Stimulated activated CD8-positive, alpha-beta memory T cell treated with anti-CD3 and anti-CD28 coated beads, Interleukin-2, amount 100 ng/mL, for 1 hour (primary cell): ENCODE data around the gene EXTL2.
"Not testable (repeated sequence)": the region's sequence is repeated elsewhere in the genome, so short reads cannot be mapped to it uniquely, and the experiment has no call there.

ENCODE experiments used
- DNase-seq, 2 donors: peaks; one replicate each; pipeline ENCODE4 v3.0.0-alpha.2; 2020; ENCODE audit warnings: low read depth in 2 of 2

The EXTL2 gene, protein sequence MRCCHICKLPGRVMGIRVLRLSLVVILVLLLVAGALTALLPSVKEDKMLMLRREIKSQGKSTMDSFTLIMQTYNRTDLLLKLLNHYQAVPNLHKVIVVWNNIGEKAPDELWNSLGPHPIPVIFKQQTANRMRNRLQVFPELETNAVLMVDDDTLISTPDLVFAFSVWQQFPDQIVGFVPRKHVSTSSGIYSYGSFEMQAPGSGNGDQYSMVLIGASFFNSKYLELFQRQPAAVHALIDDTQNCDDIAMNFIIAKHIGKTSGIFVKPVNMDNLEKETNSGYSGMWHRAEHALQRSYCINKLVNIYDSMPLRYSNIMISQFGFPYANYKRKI

GRCh38 chr1:100894603-100895539 is at the start of gene EXTL2:
Gene EXTL2, minus strand, starts transcription at chr1:100894842. Its CDS starts 6,085 bp downstream, at chr1:100888757.
- peak; percentile 8 to 21 for DNase-seq

DNA sequence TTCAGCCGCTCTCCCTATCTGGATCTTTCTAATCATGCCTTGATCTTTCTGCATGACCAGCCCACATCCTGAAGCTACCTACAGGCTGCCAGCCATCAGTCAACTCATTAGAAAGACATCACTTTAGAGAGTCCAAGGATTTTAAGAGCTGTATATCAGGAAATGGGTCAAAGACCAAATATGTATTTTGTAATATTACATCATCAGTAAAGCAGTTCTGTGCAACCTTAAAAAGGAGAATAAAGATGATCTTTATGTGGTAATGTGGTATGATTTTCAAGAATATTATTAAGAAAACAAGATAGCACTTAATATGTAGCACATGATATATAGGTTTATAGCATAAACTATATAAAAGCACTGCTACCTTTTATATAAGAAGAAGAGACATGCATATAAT is 48.9 kb upstream of the EXTL2 start:
- no peak for DNase-seq

- DNase-seq, result no peak
Observed at GRCh38 chr1:100942304-100943046, 47.8 kb upstream of the EXTL2 start.

DNA sequence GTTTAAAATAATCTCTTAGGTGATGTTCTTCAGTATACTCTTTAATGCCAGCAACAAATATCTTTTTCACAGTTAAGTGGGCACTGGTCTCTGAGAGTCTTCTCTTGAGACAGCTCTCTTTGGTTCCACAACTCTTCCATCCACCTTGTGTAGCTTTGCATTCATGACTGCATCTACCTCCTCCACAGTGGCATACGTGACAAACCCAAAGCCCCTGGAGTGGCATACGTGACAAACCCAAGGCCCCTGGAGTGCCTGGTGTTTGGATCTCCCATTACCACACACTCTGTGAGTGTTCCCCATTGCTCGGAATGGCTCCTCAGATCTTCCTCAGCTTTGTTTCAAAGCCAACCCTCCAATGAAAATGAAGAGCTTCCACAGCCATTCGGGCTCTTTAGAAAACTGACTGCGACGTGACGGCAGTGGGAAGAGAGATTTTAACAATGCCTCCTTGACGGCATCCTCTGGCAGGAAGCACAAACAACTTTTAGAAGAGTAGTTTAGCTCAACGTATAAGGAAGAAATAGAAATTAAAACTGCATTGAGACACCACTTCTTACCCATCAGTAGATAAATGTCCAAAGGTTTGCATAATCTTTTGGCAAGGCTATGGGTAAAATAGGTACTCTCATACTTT is 47.1 kb upstream of the EXTL2 start:
- no peak for DNase-seq

GRCh38 chr1:100941098-100941527 is 46.5 kb upstream of the EXTL2 start:
- DNase-seq, result no peak

DNA sequence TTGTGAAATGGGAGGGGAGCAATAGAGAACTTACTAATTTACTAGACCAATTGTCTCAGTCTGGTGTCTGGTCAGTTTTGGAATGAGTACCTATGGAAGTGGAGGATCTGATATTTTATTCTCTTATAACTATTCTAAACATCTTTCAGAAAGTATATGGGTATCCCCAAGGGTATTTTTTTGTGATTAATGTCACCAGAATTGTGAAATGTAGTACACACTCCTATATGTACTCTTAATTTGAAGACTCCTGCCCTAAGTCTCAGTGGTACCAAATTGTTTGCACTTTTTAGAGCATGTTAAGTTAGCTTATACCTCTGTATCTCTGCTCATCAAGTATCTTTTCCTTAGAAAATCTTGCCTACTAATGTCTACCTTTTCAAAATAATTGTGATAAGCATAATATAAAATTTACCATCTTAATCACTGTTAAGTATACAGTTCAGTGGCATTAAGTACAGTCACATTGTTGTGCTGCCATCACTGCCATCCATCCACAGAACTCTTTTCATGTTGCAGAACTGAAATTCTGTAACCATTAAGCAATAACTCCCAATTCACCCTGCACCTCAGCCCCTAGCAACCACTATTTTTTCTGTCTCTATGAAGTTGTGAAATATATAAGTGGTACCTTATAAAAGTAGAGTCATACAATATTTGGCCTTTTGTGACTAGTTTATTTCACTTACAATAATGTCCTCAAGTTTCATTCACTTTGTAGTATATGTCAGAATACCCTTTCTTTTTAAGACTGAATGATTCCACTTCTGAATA is 41.7 kb upstream of the EXTL2 start:
- DNase-seq, result no peak

- not testable (repeated sequence) for DNase-seq
Observed at GRCh38 chr1:100933555-100933954, 38.9 kb upstream of the EXTL2 start.

DNA sequence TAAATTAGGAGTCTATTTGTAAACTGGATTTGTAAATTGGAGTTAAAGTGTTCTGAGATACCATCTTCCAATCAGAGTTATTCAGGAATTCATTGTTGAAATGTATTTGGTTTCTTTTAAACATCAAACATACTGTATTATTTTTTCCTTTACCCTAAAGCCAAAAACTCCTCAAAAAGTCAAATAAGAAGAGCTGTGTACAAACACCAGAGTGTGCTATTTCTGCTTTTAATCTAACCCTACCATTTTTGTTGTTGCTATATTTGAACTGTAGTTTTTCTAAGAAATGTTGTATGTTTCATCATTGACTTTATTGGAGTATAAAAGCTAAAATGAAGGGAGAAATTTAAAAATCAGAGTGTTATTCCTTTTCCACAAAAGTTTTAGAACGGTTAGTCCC is 37.1 kb upstream of the EXTL2 start:
- no peak for DNase-seq

DNA sequence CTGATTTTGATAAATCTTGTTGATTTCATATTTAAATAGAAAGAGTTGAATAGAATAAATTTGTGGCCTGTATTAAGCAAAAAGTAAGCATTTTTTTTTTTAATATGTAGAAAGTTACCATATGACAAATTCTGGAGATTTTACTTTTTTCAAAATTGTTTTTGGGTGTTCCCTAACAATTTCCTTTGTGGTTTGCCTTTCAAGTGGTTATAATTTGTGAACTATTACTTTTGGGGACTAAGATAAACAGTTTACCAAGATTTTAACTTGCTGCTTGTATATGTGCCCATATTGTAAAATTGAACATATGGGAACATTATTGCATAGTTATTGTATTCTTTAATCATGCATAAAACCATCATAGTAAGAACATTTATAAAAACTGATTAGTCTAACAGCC is 35.9 kb upstream of the EXTL2 start:
- DNase-seq, result no peak

GRCh38 chr1:100928128-100928527 is 33.5 kb upstream of the EXTL2 start:
- DNase-seq, result no peak

DNA sequence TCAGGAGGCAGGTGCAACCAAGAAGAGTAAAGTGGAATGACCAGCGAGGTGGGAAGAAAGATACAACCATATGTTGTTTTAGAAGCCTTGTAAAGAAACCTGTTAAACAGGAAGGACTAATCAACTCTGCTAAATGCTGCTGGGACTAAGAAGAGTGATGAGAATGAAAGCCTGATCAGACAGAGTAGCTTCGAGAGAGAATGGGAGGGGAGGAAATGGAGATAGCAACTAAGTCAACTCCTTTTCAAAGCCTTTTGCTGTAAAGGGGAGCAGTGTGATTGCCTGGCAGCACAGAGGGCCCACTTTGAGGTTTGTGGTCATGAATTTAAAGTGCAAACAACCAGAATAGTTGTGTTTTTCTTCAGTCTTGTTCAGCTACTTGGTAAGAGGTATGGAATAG is 32.6 kb upstream of the EXTL2 start:
- peak in 1 of 2 donors; percentile 19 for DNase-seq

DNA sequence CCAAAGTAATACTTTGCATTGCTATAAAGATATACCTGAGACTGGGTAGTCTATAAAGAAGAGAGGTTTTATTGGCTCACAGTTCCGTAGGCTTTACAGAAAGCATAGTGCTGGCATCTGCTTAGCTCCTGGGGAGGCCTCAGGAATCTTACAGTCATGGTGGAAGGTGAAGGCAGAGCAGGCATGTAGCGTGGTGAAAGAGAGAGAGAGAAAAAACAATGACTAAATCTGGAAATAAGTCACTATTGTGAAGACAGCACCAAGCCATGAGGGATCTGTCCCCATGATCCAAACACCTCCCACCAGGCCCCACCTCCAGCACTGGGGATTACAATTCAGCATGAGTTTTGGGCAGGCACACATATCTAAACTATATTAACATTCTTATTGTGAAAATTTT is 31.6 kb upstream of the EXTL2 start:
- no peak for DNase-seq

DNA sequence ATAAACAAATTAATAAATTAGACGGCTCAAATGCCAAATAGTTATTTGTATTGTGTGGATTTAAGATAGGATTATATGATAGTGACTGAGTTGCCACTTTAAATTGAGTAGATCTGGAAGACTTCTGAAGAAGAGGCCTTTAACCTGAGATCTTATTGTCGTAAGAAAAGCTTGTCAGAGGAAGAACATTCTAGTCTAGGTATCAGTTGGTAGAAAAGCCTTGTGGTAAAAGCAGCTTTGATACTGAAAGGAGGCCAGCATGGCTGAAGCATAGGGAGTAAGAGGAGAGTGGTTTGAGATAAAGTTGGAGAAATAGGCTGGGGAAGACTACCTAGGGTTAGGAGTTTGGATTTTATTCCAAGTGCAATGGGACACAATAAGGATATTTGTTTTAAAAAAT is 30.3 kb upstream of the EXTL2 start:
- no peak for DNase-seq

DNA sequence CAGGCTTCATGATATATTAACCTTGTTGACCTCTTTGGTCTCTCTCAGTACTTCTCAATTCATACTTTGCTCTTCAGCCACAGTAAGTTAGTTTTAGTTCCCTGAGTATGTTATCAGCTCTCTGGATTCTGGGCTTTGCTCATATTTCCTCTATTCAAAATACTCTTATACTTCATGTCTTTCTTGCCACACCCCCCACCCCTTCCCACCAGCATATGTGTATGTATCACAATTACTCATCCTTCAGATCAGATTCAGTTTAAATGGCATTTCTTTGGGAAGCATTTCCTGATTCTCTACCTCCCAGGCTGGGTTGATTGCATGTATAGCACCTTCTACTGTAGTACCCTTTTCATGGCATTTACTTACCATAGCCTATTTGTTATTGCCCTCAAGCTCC is 29.6 kb upstream of the EXTL2 start:
- no peak for DNase-seq

GRCh38 chr1:100921110-100921706 is 26.6 kb upstream of the EXTL2 start:
- DNase-seq, result no peak

- no peak for DNase-seq
Observed at GRCh38 chr1:100912019-100912418, 17.4 kb upstream of the EXTL2 start.

DNA sequence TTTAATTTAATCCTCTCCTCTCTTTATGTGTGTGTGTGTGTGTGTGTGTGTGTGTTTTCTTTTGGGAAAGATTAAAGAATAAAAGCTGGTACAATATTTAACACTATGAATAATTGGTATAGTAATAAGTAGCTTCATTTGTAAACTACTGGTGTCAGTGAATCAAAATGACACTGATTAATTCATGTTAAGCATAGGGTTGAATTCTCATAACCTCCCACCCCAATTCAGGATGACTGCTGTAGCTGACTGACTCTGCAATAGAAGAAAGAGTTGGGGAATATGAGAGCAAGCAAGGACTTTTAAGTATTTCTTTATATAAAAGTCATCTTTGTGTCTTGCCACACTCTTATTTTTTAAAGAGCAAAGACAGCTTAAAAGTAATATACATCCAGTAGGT is 14.4 kb upstream of the EXTL2 start:
- no peak for DNase-seq

- DNase-seq, result no peak
Observed at GRCh38 chr1:100907887-100908286, 13.2 kb upstream of the EXTL2 start.

- DNase-seq, result no peak
Observed at GRCh38 chr1:100905181-100905580, 10.5 kb upstream of the EXTL2 start.

GRCh38 chr1:100904528-100904927 is 9.9 kb upstream of the EXTL2 start:
- DNase-seq, result no peak
